Activated effector memory CD4-positive, alpha-beta T cell treated with Interleukin-2 at 50 U/mL for 16 hours (primary cell): ENCODE results near the gene ETFBKMT.
"Not testable (repeated sequence)": the region's sequence is repeated elsewhere in the genome, so short reads cannot be mapped to it uniquely, and the experiment has no call there.

ENCODE experiments used
- DNase-seq: peaks from one replicate; pipeline ENCODE4 v3.0.0-alpha.2; 2020

The ETFBKMT gene

DNA sequence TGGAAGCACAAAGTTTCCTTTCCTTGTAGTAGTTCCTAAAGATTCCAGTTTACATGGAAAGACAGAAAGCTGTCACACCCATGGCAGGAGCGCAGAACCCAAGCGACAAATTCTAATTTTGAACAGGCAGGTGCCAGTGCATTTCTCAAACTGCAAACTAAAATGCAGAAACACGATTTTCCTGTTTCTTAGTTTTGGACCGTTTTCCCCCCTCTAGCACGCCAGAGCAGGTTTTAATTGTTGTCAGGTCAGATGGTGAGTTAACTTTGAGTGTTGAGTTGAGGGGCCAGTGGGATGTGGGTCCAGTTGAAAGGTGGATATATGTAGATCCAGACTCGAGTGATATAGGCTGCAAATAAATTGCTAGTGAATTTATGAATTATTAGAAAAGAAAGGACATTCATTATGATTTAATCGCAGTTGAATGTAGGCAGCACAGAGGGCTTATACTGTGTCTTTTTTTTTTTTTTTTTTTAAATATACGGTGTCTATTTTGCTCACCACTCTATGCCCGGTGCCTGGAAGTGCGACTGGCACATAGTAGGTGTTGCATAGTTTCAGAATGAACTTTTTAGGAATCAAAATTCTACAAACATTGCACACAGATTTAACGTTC lies 909 bp upstream of the ETFBKMT start:
- DNase-seq, result no peak

DNA sequence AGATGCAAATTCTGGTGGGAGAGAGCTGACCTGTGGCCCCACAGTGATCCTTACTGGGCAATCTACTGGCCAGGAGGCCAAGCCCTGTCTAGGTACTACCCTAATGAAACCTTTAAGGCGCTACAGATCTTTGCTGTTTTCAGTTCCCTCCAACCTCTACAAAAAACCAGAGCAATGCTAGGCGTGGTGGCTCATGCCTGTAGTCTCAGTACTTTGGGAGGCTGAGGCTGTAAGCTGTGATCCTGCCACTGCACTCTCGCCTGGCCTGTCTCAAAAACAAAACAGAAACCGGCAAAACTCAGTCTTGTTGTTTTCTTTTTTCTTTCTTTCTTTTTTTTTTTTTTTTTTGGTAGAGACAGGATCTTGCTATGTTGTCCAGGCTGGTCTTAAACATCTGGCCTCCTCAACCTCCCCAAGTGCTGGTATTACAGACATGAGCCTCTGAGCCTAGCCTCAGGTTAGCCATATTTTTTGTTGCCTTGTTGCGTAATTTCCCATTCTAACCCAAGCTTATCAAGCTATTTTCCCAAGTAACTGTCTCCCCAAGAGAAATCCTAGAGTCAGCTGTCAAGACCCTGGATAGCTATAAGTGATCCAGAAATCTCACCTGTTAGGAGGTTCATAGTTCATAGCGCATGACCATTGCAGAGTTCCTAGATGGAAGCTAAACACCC lies 2.8 kb downstream of the ETFBKMT start:
- no peak for DNase-seq

DNA sequence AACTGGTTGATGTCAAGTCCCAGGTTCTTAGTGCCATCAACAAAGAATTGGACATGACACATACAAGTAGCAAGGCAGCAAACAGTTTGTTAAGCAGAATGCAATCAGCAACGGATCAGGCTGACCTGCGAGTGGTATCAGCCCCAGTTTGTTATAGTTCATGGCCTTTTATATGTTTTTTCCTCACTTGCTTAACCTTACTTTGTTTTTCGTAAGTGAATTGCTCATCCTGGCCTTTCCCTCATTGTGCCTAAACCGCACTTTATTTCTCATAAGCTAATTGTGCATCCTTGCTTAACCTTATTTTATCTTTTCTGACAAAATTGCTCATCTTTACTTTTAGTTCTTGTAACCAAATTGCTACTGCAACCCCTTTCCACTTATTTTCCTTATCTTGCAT lies 4.1 kb downstream of the ETFBKMT start:
- no peak for DNase-seq

DNA sequence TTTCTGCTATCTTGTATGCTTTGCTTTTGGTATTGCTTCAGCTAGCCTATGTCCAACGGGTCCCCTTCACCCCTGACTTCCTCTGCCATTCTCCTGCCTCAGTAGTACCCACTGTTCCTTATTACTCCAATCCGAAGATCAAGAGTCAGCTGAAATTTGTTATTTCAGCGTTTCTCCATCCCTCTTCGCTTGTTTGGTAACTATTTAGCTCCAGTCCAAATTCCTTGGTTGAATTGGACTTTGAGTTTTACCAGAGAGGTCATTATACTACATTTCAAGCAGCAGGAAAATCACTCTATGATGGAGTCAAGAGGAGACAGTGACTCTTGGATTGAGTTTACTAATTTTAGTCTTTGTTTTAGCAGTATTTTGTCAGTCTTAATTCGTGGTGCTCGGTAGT lies 4.5 kb downstream of the ETFBKMT start:
- DNase-seq, result no peak

DNA sequence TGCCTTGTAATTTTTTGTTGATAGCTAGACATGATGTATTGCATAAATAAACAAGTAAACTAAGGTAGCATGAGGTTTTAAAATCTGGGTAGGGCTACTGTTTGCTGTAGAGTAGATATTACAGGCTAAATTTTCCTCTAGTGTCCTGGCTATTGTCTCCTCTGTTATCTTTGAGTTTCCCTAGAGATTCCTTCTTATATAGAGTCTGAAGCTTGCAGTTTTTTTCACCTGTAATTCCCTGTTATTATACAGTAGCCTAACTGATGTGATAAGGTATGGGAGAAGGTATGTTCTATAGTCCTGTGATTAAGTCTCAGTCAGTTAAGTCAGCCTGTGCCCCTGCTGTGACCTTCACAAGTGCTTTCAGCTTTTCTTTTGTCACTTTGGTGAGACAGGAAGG lies 9.5 kb downstream of the ETFBKMT start:
- DNase-seq, result no peak

DNA sequence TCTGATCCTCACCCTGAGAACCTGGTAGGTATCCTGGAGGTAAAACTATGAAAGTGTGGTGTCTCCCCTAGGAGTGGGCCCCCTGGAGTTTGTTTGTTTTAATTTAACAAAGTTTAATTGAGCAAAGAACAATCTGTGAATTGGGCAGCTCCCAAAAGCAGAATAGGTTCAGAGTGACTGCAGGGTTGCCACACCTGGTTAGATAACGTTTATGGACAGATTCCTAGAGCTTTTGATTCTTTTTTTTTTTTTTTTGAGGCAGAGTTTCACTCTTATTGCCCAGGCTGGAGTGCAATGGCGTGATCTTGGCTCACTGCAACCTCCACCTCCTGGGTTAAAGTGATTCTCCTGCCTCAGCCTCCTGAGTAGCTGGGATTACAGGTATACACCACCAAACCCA lies 10.1 kb downstream of the ETFBKMT start:
- not testable (repeated sequence) for DNase-seq

DNA sequence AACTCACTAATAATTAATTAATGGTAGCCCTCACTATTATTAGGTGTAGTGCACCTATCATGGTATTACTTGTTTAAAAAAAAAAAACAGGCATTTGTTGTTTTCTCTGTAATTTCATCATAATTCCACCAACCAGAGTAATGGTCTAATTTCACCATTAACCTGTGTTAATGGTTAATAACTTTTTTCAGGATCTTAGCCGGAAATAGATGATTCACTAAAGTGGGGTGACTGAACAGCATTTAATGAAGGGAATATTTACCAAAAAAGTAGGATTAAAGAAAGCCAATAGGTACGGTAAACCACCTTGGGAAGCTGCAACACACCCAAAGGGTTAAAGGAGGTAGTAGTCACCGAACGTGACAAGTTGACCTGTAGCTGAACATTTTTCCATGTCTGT lies 13.0 kb downstream of the ETFBKMT start:
- no peak for DNase-seq

DNA sequence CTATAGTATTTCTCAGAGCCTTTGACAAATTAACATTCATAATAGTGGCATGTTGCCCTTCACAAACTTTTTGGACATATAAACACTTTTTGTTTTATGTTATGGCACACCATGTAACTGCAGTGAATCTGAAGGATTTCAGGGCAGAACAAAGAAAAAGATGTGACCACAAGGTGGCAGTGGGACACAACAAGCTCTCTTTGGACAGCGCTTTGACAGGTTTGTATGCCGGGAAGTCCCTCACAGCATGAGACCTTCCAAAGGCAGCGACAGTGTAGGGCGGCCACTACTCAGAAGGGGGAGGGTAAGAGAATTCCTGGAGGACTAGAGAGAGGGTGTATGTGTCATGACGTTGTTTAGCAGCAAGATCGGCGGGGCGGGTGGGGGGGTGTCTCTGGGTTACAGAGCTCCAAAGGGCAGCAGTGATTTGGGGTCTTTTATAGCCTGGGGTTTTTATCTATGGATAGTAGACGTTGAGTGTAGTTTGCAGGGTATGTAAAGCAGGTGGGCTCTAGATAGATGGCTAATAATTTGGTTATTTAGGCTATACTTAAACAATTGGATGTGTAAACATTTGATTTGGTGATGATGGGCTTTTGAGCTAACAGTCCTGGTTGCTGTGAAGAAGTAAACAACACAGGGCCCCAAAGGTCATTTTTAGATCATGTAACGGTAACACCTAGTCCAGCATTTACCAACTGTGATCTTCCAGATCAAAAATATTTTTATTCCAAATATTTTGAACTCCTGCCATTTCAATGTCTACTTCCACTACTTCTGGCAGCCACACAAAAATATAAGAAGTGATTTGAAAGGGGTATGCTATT lies 22.9 kb downstream of the ETFBKMT start:
- peak; percentile 53 for DNase-seq

DNA sequence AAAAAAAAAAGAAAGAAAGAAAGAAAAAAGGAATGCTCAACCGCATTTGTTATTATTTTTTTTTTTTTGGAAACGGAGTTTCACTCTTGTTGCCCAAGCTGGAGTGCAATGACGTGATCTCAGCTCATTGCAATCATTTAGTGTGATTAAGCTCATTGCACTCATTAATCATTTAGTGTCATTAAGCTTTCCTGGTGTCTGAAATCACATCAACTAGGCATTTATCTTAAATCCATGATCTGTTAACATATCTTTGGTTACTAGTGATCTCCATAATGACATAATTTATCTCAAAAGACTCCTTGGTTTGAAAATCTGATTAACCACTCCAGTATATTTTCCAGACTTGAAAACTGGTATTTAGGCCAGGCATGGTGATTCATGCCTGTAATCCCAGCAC lies 26.3 kb downstream of the ETFBKMT start:
- no peak for DNase-seq

DNA sequence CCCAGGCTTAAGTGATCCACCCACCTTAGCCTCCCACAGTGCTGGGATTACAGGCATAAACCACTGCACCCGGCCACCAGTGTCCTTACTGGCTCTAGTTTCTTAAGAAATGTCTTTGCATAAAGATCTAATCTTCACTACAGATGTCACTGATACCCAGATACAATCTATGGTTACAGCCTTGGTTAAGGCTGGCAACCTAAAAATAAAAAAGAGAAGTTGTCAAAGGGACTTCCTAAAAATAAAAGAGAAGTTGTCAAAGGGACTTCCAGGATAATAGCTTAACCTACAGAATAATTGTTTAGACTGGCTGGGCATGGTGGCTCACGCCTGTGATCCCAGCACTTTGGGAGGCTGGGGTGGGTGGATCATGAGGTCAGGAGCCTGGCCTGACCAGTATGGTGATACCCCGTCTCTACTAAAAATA lies 27.6 kb downstream of the ETFBKMT start:
- no peak for DNase-seq

DNA sequence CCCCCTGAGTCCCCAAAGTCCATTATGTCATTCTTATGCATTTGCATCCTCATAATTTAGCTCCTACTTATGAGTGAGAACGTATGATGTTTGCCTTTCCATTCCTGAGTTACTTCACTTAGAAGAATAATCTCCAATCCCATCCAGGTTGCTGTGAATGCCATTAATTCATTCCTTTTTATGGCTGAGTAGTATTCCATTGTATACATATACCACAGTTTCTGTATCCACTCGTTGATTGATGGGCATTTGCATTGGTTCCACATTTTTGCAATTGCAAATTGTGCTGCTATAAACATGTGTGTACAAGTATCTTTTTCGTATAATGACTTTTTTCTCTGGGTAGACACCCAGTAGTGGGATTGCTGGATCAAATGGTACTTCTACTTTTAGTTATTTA lies 30.4 kb downstream of the ETFBKMT start:
- not testable (repeated sequence) for DNase-seq

DNA sequence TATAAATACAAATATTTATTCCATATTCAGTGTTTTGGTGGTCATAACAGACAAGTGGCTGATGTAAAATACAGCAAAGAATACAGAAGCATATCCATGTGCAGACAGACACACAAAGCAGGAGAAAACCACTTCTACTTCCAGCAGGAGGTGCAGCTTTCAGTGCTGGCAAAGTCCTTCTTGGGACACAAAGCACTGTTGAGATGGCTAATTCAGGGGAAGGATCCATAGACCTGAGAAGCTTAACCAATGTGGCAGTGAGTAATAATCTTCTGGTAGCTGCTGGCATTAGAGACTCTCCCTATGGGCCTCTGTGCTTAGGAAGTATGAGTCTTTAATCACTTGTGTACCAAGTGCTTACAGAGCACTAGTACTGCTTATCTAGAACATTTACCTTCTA lies 42.6 kb downstream of the ETFBKMT start:
- DNase-seq, result no peak

DNA sequence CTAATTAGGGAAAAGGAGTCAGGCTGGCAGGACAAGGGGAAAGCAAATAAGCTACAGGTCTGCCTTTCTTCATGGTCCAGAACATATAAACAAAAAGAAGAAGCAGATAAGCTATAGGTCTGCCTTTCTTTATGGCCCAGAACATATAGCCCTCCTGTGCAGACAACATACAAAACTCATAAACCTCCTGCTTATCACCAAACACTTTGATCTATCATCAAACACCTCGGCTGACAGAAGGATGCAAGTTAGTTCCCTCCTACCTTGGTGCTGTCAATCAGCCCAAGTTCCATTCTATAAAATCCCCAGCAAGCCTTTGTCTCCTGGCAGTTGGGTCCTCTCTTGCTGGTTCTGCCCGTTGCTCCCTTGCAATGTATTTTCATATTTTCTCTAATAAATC lies 46.1 kb downstream of the ETFBKMT start:
- no peak for DNase-seq

DNA sequence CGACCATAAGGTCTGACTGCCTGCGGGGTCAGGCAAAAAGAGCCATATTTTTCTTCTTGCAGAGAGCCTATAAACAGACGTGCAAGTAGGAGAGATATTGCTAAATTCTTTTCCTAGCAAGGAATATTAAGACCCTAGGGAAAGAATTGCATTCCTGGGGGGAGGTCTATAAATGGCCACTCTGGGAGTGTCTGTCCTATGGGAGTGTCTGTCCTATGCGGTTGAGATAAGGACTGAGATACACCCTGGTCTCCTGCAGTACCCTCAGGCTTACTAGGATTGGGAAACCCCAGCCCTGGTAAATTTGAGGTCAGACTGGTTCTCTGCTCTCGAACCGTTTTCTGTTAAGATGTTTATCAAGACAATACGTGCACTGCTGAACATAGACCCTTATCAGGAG lies 48.6 kb downstream of the ETFBKMT start:
- not testable (repeated sequence) for DNase-seq

DNA sequence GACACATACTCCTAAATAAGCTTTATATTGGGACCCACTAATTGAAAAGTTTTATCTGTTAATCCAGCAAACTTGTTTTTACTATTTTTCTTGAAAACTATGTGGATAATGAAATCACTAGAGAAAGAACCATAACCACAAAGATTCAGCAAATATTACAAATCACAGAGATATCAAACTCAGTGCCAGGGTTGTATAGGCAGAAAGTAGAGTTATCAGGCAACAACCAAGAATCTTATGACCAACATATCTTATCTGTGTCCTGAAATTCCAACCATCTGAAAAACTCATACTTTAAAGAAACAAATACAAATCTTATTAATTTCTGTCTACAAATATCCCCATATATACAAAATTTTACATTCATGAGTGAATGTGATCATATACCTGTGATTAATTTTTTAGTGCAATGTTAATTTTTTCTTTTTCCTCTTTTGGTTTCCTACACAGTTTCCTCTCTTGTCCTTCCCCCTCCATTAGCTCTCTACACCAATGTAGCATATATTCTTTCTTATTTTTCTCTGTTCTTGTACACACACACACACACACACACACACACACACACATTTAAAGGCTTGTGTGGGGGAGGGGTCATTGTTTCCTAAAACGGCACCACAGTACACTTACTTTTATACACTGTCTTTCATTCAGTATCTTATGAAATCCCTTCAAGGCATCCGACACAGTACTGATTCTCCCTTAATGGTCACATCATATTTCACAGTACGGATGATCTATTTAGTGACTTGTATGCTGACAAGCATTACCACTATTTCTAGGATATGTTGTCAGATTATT lies 50.7 kb downstream of the ETFBKMT start:
- no peak for DNase-seq

DNA sequence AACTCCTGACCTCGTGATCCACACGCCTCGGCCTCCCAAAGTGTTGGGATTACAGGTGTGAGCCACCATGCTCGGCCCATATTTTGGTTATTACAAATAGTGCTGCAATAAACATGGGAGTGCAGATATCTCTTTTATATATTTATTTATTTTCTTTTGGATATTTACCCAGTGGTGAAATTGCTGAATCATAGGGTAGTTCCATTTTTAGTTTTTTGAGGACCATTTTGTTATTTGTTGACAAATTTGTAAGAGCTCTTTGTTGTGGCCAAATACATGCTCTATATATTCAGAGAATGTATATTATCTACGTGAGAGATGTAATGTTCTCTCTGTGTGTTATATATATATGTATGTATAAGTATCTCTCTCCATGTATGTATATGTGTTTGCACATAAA lies 53.4 kb downstream of the ETFBKMT start:
- no peak for DNase-seq

DNA sequence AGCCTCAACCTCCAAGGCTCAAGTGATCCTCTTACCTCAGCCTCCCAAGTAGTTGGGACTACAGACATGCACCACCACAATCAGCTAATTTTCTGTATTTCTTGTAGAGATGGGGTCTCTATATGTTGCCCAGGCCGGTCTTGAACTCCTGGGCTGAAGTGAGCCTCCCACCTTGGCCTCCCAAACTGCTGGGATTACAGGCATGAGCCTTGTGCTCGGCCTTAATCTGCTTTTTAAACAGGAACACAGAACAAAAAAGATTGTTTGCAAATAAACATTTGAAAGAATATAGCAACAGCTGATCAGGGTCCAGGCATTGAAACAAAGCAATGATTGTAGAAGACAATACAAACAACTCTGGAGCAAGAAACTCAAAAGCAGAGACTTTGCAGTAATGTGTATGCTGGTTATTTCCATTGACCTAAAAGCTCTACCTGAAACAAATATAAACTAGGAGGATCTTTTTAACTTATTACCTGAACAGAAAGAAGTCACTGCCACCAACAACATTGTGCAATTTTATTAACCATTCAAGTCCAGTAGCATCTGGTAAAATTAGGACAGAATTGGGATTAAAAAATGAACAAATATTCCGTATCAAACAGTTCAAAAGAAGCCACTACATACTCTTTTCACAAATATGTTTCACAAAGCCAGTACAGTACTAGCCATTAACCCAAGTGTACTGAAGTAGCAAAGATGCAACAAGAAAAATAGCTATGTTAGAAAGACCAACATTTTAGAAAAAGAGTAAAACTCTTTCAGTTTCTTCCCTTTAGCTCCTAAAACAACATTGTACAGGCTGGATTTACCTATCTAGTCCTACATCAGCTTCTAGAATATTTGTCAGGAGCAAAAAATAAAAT lies 55.2 kb downstream of the ETFBKMT start:
- no peak for DNase-seq

DNA sequence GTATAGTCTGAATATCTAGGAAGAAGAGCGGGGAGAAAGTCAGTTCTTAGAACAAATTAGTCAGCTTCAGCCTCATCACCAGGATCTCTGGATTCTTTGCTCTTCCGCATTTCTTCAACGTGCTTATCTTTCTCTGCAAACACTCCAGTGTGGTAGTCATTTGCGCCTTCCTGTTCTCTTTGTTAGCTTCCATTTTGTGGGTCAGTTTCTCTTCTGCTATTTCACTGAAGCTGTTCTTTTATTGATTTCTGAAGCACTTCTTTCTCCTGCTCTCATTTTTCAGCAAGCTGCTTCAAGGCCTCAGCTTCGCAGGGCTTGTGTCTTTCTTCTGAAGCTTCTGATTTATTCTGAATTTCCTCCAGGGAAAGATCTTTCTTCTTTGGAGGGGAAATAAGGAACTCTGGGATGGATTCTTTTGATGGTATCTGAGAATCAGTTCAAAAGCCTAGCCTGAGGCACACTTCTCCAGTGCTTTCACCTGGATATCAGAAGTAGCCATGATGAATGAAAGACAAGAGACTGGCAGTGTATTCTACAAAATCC lies 55.9 kb downstream of the ETFBKMT start:
- no peak for DNase-seq

DNA sequence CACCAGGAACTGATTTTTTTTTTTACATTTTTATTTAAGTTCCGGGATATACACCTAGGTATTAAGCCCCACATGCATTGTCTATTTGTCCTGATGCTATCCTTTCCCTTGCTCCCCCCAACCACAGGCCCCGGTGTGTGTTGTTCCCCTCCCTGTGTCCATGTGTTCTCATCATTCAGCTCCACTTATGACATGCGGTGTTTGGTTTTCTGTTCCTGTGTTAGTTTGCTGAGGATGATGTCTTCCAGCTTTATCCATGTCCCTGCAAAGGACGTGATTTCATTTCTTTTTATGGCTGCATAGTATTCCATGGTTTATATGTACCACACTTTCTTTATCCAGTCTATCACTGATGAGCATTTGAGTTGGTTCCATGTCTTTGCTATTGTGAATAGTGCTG lies 57.5 kb downstream of the ETFBKMT start:
- DNase-seq, result not testable (repeated sequence)

DNA sequence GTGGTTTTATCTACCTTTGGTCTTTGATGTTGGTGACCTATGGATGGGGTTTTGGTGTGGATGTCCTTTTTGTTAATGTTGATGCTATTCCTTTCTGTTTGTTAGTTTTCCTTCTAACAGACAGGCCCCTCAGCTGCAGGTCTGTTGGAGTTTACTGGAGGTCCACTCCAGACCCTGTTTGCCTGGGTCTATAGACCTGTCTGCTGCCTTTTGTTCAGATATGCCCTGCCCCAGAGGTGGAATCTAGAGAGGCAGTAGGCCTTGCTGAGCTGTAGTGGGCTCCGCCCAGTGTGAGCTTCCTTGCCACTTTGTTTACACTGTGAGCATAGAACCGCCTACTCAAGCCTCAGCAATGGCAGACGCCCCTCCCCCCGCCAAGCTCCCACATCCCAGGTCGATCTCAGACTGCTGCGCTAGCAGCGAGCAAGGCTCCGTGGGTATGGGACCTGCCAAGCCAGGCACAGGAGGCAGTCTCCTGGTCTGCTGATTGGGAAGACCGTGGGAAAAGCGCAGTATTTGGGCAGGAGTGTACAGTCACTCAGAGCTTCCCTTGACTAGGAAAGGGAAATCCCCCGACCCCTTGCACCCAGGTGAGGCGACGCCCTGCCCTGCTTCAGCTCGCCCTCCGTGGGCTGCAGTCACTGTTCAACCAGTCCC lies 59.2 kb downstream of the ETFBKMT start:
- not testable (repeated sequence) for DNase-seq

DNA sequence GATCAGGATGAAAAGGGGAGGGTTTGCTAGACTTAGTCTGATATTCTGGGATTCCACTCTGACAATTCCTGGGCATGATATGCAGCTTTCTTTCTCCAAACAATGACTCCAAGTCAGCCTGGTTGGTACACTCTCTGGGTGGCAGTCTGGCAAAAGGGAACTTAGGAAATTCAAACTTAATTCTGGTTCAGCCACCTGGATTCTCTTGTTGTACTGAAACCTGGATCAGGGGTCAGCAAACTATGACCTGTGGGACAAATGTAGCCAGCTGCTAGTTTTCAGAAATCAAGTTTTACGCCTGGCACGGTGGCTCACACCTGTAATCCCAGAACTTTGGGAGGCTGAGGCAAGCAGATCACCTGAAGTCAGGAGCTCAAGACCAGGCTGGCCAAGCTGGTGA lies 63.1 kb downstream of the ETFBKMT start:
- DNase-seq, result no peak
